PC-9 (cell line): ENCODE measurements around the gene CYBA.

Experiments
- EZH2 ChIP-seq: fragments of 200-600 bp; sonication (generic); IDR thresholded peaks from 2 replicates; pipeline ENCODE4 v1.8.0; 2017; ENCODE audit warnings: antibody characterized with exemption, low read depth
- TF ChIP-seq, protein P1 (sequence below): fragments of 200-600 bp; sonication (generic); conservative IDR thresholded peaks from 2 replicates; pipeline ENCODE4 v1.6.1; 2017; ENCODE audit warnings: mixed run types, antibody characterized with exemption, mild to moderate bottlenecking, moderate library complexity

DNA sequence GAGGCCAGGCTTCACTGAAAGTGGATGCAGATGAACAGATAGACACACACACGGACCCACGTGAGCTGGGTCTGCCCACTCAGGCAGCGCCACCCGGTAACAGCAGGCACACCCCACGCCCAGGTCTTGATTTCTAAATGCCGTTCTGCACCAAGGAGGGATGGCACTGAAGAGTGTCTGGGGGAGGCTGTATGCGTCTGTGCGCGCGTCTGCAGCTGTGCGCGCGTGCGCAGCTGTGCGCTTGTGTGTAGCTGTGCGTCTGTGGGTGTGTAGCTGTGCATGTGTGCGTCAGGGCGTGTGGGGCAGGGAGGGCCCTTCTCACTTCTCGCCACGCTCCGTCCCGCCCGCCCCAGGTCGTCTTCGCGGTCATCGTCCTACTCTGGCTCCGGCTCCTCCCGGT is 28.0 kb downstream of the CYBA start:
- TF ChIP-seq, protein P1, sequence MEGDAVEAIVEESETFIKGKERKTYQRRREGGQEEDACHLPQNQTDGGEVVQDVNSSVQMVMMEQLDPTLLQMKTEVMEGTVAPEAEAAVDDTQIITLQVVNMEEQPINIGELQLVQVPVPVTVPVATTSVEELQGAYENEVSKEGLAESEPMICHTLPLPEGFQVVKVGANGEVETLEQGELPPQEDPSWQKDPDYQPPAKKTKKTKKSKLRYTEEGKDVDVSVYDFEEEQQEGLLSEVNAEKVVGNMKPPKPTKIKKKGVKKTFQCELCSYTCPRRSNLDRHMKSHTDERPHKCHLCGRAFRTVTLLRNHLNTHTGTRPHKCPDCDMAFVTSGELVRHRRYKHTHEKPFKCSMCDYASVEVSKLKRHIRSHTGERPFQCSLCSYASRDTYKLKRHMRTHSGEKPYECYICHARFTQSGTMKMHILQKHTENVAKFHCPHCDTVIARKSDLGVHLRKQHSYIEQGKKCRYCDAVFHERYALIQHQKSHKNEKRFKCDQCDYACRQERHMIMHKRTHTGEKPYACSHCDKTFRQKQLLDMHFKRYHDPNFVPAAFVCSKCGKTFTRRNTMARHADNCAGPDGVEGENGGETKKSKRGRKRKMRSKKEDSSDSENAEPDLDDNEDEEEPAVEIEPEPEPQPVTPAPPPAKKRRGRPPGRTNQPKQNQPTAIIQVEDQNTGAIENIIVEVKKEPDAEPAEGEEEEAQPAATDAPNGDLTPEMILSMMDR = no peak
- TF ChIP-seq EZH2 = no peak
